HL-60 (cell line): Measurements from ENCODE around the gene PARD6B.
"Not testable (repeated sequence)": the region's sequence is repeated elsewhere in the genome, so short reads cannot be mapped to it uniquely, and the experiment has no call there.

Source experiments
- DNase-seq, 2 experiments: peaks; one replicate each; pipeline ENCODE4 v3.0.0-alpha.2; 2010 to 2020; ENCODE audit warnings: low read depth in 1 of 2, low spot score in 1 of 2
- H3K27ac ChIP-seq: fragments of 250-450 bp; sonication (Bioruptor Pico); replicated peaks from 2 replicates; pipeline ENCODE4 v1.5.1; 2020; ENCODE audit warnings: mild to moderate bottlenecking, moderate library complexity
- H3K27me3 ChIP-seq: fragments of 250-450 bp; sonication (Bioruptor Pico); 2 replicates; pipeline ENCODE4 v1.5.1; 2021; ENCODE audit warnings: mild to moderate bottlenecking, moderate library complexity; ENCODE audit not compliant: insufficient read depth, poor library complexity, severe bottlenecking
- H3K4me3 ChIP-seq: replicated peaks from 2 replicates; pipeline ENCODE4 v1.5.1; 2011; ENCODE audit warnings: mild to moderate bottlenecking, control low read depth, low read length; ENCODE audit not compliant: insufficient read depth
- CTCF ChIP-seq: IDR thresholded peaks from one replicate; pipeline ENCODE4 v1.5.1; 2011; ENCODE audit warnings: low read length, control low read depth, inconsistent platforms; ENCODE audit not compliant: insufficient read depth
- GABPA ChIP-seq: IDR thresholded peaks from 2 replicates; pipeline ENCODE4 v1.6.1; 2012; ENCODE audit warnings: low read depth
- POLR2AphosphoS5 ChIP-seq: IDR thresholded peaks from 2 replicates; pipeline ENCODE4 v1.6.1; 2012; ENCODE audit warnings: low read depth
- REST ChIP-seq: IDR thresholded peaks from 2 replicates; pipeline ENCODE4 v1.6.1; 2012; ENCODE audit warnings: low read depth; ENCODE audit not compliant: insufficient replicate concordance
- SPI1 ChIP-seq: IDR thresholded peaks from 2 replicates; pipeline ENCODE4 v1.6.1; 2012; ENCODE audit warnings: low read depth, mild to moderate bottlenecking, borderline replicate concordance

The PARD6B gene

GRCh38 chr20:50799176-50799889, 68.0 kb downstream of the PARD6B start:
- no peak for DNase-seq
- H3K27ac ChIP-seq = no peak overlapping the region
- peaks cover 8% of the 10 kb centered on the region for H3K27me3 ChIP-seq
- TF ChIP-seq REST = no peak
- TF ChIP-seq CTCF = no peak
- TF ChIP-seq GABPA = no peak
- no peak for TF ChIP-seq SPI1
- no peak for TF ChIP-seq POLR2AphosphoS5
- no peak overlapping the region for H3K4me3 ChIP-seq

GRCh38 chr20:50799890-50800550, 68.6 kb downstream of the PARD6B start:
- Histone ChIP-seq H3K27ac (no peak overlapping the region), H3K4me3 (no peak overlapping the region), H3K27me3 (peaks cover 8% of the 10 kb centered on the region)
- TF ChIP-seq POLR2AphosphoS5 (no peak), REST (no peak), CTCF (no peak), SPI1 (no peak), GABPA (no peak)
- DNase-seq = no peak

GRCh38 chr20:50800986-50801746, 69.8 kb downstream of the PARD6B start:
- not testable (repeated sequence) for H3K27ac ChIP-seq, H3K27me3 ChIP-seq, DNase-seq, H3K4me3 ChIP-seq

- Histone ChIP-seq H3K27ac (no peak overlapping the region), H3K27me3 (no peaks in the 10 kb centered on the region), H3K4me3 (no peak overlapping the region)
- DNase-seq = no peak
- TF ChIP-seq REST (no peak), SPI1 (no peak)
These were observed 70.4 kb downstream of the PARD6B start for GRCh38 chr20:50801747-50802125.
